Prostate gland (tissue), 2 donors: ENCODE measurements around the gene CELF2.

Source experiments
- CTCF ChIP-seq, 4 experiments: fragments of 200-600 bp in 2 of 4; fragments of 450-650 bp in 2 of 4; sonication (generic) in 2 of 4; IDR thresholded peaks; 1 replicate in 3 of 4; 2 replicates in 1 of 4; pipeline ENCODE4 v1.5.1; 2016 to 2019; ENCODE audit warnings: antibody characterized with exemption in 4 of 4, mild to moderate bottlenecking in 2 of 4, moderate library complexity in 2 of 4
- POLR2AphosphoS5 ChIP-seq: sonication (generic); formaldehyde crosslinking; IDR thresholded peaks from one replicate; pipeline ENCODE4 v1.6.1; 2017; ENCODE audit warnings: antibody characterized with exemption

- TF ChIP-seq CTCF (IDR thresholded peaks at IDR 0.05): no peak
- no peak for TF ChIP-seq POLR2AphosphoS5
Observed at GRCh38 chr10:11119843-11120242, 102.2 kb downstream of the CELF2 start.
